ENCODE data around the gene APOL2.
"Not testable (repeated sequence)": the region's sequence is repeated elsewhere in the genome, so short reads cannot be mapped to it uniquely, and the experiment has no call there.

Gene APOL2

GRCh38 chr22:36232715-36233401 is 6.5 kb downstream of the APOL2 start:
- no peak overlapping the region for H3K23ac ChIP-seq (ENCODE audit: low read length in 2 of 2)
- no peak overlapping the region for H3K4ac ChIP-seq (ENCODE audit: low read depth in 1 of 2, low read length in 2 of 2)
- no peaks in the 10 kb centered on the region for H3K27me3 ChIP-seq (ENCODE audit: control insufficient read depth in 1 of 2, insufficient read depth in 1 of 2, low read length in 2 of 2)
- H3K18ac ChIP-seq (ENCODE audit: low read depth in 1 of 2, low read length in 2 of 2): no peak overlapping the region
- no peak overlapping the region for H2BK12ac ChIP-seq (ENCODE audit: low read length in 2 of 2)
- no peak overlapping the region for H2AFZ ChIP-seq (ENCODE audit: low read depth, low read length)
- H2BK120ac ChIP-seq (ENCODE audit: low read depth, low read length): no peak overlapping the region
- H4K8ac ChIP-seq (ENCODE audit: low read length): no peak overlapping the region
- H3K27ac ChIP-seq (ENCODE audit: low read length, poor library complexity, severe bottlenecking): no peak overlapping the region
- WGBS: 92% methylated on average over 11 of the region's 13 CpGs
- DNase-seq: no peak
- no peak overlapping the region for H2AK5ac ChIP-seq (ENCODE audit: low read length, severe bottlenecking)
- H2BK15ac ChIP-seq (ENCODE audit: low read depth, poor library complexity, severe bottlenecking): no peak overlapping the region
- H3K4me3 ChIP-seq (ENCODE audit: insufficient read depth in 1 of 2, low read depth in 1 of 2, low read length in 2 of 2): no peak overlapping the region
- H3K4me2 ChIP-seq (ENCODE audit: low read length, poor library complexity, severe bottlenecking): no peak overlapping the region
- peaks cover 48 to 83% of the 10 kb centered on the region in 2 experiments for H3K36me3 ChIP-seq (ENCODE audit: control insufficient read depth in 1 of 2, insufficient read depth in 2 of 2, low read depth in 1 of 2, low read length in 2 of 2)
- no peak overlapping the region for H3K14ac ChIP-seq (ENCODE audit: low read length in 2 of 2)
- H3K4me1 ChIP-seq (ENCODE audit: control insufficient read depth, insufficient read depth, low read depth, low read length): peaks cover 22% of the 10 kb centered on the region
- no peak overlapping the region for H3K9ac ChIP-seq (ENCODE audit: low read length)
- no peak overlapping the region for H2BK5ac ChIP-seq (ENCODE audit: low read depth, low read length, poor library complexity, severe bottlenecking)
- no peaks in the 10 kb centered on the region for H3K9me3 ChIP-seq (ENCODE audit: control insufficient read depth, low read length)
- H4K91ac ChIP-seq (ENCODE audit: low read length): no peak overlapping the region
- H3K79me1 ChIP-seq (replicated peaks; ENCODE audit: low read length, poor library complexity, severe bottlenecking): peaks cover 23% of the 10 kb centered on the region

GRCh38 chr22:36231051-36231450 is 8.3 kb downstream of the APOL2 start:
- H3K14ac ChIP-seq (ENCODE audit: low read length in 2 of 2); H3K18ac ChIP-seq (ENCODE audit: low read depth in 1 of 2, low read length in 2 of 2); H3K9me3 ChIP-seq (ENCODE audit: control insufficient read depth, low read length); DNase-seq; H3K9ac ChIP-seq (ENCODE audit: low read length); H3K4me1 ChIP-seq (ENCODE audit: control insufficient read depth, insufficient read depth, low read depth, low read length); H4K8ac ChIP-seq (ENCODE audit: low read length); H2AFZ ChIP-seq (ENCODE audit: low read depth, low read length); H2BK5ac ChIP-seq (ENCODE audit: low read depth, low read length, poor library complexity, severe bottlenecking); H4K91ac ChIP-seq (ENCODE audit: low read length); H2AK5ac ChIP-seq (ENCODE audit: low read length, severe bottlenecking); H3K4ac ChIP-seq (ENCODE audit: low read depth in 1 of 2, low read length in 2 of 2); H3K23ac ChIP-seq (ENCODE audit: low read length in 2 of 2); H2BK120ac ChIP-seq (ENCODE audit: low read depth, low read length); H3K27ac ChIP-seq (ENCODE audit: low read length, poor library complexity, severe bottlenecking); H3K27me3 ChIP-seq (ENCODE audit: control insufficient read depth in 1 of 2, insufficient read depth in 1 of 2, low read length in 2 of 2); H2BK12ac ChIP-seq (ENCODE audit: low read length in 2 of 2); H2BK15ac ChIP-seq (ENCODE audit: low read depth, poor library complexity, severe bottlenecking); H3K4me3 ChIP-seq (ENCODE audit: insufficient read depth in 1 of 2, low read depth in 1 of 2, low read length in 2 of 2); H3K4me2 ChIP-seq (ENCODE audit: low read length, poor library complexity, severe bottlenecking): not testable (repeated sequence)
- WGBS: 82% methylated on average over 4 of the region's 5 CpGs
- H3K36me3 ChIP-seq (ENCODE audit: control insufficient read depth in 1 of 2, insufficient read depth in 2 of 2, low read depth in 1 of 2, low read length in 2 of 2): peaks cover 57 to 91% of the 10 kb centered on the region in 2 experiments
- peaks cover 21% of the 10 kb centered on the region for H3K79me1 ChIP-seq (replicated peaks; ENCODE audit: low read length, poor library complexity, severe bottlenecking)

- H3K4me2 ChIP-seq (ENCODE audit: low read length, poor library complexity, severe bottlenecking); DNase-seq; H3K4ac ChIP-seq (ENCODE audit: low read depth in 1 of 2, low read length in 2 of 2); H3K14ac ChIP-seq (ENCODE audit: low read length in 2 of 2); H4K91ac ChIP-seq (ENCODE audit: low read length); H3K18ac ChIP-seq (ENCODE audit: low read depth in 1 of 2, low read length in 2 of 2); H3K23ac ChIP-seq (ENCODE audit: low read length in 2 of 2); H3K9me3 ChIP-seq (ENCODE audit: control insufficient read depth, low read length); H4K8ac ChIP-seq (ENCODE audit: low read length); H2AK5ac ChIP-seq (ENCODE audit: low read length, severe bottlenecking); H3K27ac ChIP-seq (ENCODE audit: low read length, poor library complexity, severe bottlenecking); H3K4me1 ChIP-seq (ENCODE audit: control insufficient read depth, insufficient read depth, low read depth, low read length); H3K27me3 ChIP-seq (ENCODE audit: control insufficient read depth in 1 of 2, insufficient read depth in 1 of 2, low read length in 2 of 2); H3K9ac ChIP-seq (ENCODE audit: low read length); H2BK120ac ChIP-seq (ENCODE audit: low read depth, low read length); H2AFZ ChIP-seq (ENCODE audit: low read depth, low read length); H2BK5ac ChIP-seq (ENCODE audit: low read depth, low read length, poor library complexity, severe bottlenecking); H3K4me3 ChIP-seq (ENCODE audit: insufficient read depth in 1 of 2, low read depth in 1 of 2, low read length in 2 of 2); H2BK15ac ChIP-seq (ENCODE audit: low read depth, poor library complexity, severe bottlenecking); H2BK12ac ChIP-seq (ENCODE audit: low read length in 2 of 2): not testable (repeated sequence)
- 50% methylated on average over 2 of the region's 3 CpGs for WGBS
- Histone ChIP-seq H3K79me1 (replicated peaks; ENCODE audit: low read length, poor library complexity, severe bottlenecking) (peaks cover 16% of the 10 kb centered on the region), H3K36me3 (ENCODE audit: control insufficient read depth in 1 of 2, insufficient read depth in 2 of 2, low read depth in 1 of 2, low read length in 2 of 2) (peaks cover 60 to 78% of the 10 kb centered on the region in 2 experiments)
Measured at GRCh38 chr22:36229649-36230048, 9.7 kb downstream of the APOL2 start.

- H3K4me1 ChIP-seq (ENCODE audit: control insufficient read depth, insufficient read depth, low read depth, low read length): peaks cover 2% of the 10 kb centered on the region
- 87% methylated on average over 7 of the region's 7 CpGs for WGBS
- H3K4me2 ChIP-seq (ENCODE audit: low read length, poor library complexity, severe bottlenecking): no peak overlapping the region
- no peak overlapping the region for H2BK120ac ChIP-seq (ENCODE audit: low read depth, low read length)
- no peak overlapping the region for H3K4me3 ChIP-seq (ENCODE audit: insufficient read depth in 1 of 2, low read depth in 1 of 2, low read length in 2 of 2)
- no peak overlapping the region for H2AFZ ChIP-seq (ENCODE audit: low read depth, low read length)
- H3K9ac ChIP-seq (ENCODE audit: low read length): no peak overlapping the region
- H2BK15ac ChIP-seq (ENCODE audit: low read depth, poor library complexity, severe bottlenecking): no peak overlapping the region
- H2BK12ac ChIP-seq (ENCODE audit: low read length in 2 of 2): no peak overlapping the region
- H3K27ac ChIP-seq (ENCODE audit: low read length, poor library complexity, severe bottlenecking): no peak overlapping the region
- no peak overlapping the region for H3K14ac ChIP-seq (ENCODE audit: low read length in 2 of 2)
- H3K79me1 ChIP-seq (replicated peaks; ENCODE audit: low read length, poor library complexity, severe bottlenecking): peaks cover 16% of the 10 kb centered on the region
- H3K23ac ChIP-seq (ENCODE audit: low read length in 2 of 2): no peak overlapping the region
- H2AK5ac ChIP-seq (ENCODE audit: low read length, severe bottlenecking): no peak overlapping the region
- H3K4ac ChIP-seq (ENCODE audit: low read depth in 1 of 2, low read length in 2 of 2): no peak overlapping the region
- H4K8ac ChIP-seq (ENCODE audit: low read length): no peak overlapping the region
- no peak overlapping the region for H2BK5ac ChIP-seq (ENCODE audit: low read depth, low read length, poor library complexity, severe bottlenecking)
- H3K9me3 ChIP-seq (ENCODE audit: control insufficient read depth, low read length): no peaks in the 10 kb centered on the region
- no peak for DNase-seq
- no peak overlapping the region for H3K18ac ChIP-seq (ENCODE audit: low read depth in 1 of 2, low read length in 2 of 2)
- H4K91ac ChIP-seq (ENCODE audit: low read length): no peak overlapping the region
- no peaks in the 10 kb centered on the region for H3K27me3 ChIP-seq (ENCODE audit: control insufficient read depth in 1 of 2, insufficient read depth in 1 of 2, low read length in 2 of 2)
- H3K36me3 ChIP-seq (ENCODE audit: control insufficient read depth in 1 of 2, insufficient read depth in 2 of 2, low read depth in 1 of 2, low read length in 2 of 2): peaks cover 60 to 75% of the 10 kb centered on the region in 2 experiments
Measured at GRCh38 chr22:36228944-36229343, 10.4 kb downstream of the APOL2 start.

All from mesenchymal stem cell (in vitro differentiated cells and primary cell).